Measurements from ENCODE around the gene PRAMEF8. TPM values are rescaled to one million over a fixed set of nuclear protein-coding genes. Genes with fewer than 3 reads are reported as not detected.
"Not testable (repeated sequence)": the region's sequence is repeated elsewhere in the genome, so short reads cannot be mapped to it uniquely, and the experiment has no call there.

The PRAMEF8 gene
- total RNA-seq, 2 donors from 2014 or later, result not detected

DNA sequence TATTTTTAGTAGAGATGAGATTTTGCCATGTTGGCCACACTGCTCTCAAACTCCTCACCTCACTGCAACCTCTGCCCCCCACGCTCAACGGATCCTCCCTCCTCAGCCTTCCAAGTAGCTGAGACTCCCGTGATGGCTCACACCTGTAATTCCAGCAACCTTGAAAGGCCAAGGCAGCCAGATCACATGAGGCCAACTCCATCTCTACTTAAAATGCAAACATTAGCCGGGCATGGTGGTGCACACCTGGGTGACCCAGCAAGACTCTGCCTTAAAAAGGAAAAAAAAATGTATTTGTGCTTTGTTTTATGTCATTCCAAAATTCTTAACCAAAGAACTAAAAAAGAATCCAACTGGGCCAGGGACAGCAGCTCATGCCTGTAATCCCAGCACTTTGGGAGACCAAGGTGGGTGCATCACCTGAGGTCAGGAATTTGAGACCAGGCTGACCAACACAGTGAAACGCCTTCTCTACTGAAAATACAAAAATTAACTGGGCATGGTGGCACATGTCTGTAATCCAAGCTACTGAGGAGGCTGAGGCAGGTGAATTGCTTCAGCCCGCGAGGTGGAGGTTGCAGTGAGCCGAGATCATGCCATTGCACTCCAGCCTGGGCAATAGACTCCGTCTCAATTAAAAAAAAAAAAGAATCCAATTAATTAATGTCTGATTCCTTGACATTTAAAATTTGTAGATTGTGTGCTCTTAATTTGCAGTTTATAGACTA, 41.2 kb downstream of the PRAMEF8 start:
- not testable (repeated sequence) for H3K4me1 Mint-ChIP-seq (ENCODE audit: low read depth in 2 of 2); H3K9me3 Mint-ChIP-seq; H3K36me3 Mint-ChIP-seq; ATAC-seq; H3K4me3 Mint-ChIP-seq; H3K27ac Mint-ChIP-seq; H3K27me3 Mint-ChIP-seq
- peak; percentile 31 for DNase-seq (ENCODE audit: low spot score)

DNA sequence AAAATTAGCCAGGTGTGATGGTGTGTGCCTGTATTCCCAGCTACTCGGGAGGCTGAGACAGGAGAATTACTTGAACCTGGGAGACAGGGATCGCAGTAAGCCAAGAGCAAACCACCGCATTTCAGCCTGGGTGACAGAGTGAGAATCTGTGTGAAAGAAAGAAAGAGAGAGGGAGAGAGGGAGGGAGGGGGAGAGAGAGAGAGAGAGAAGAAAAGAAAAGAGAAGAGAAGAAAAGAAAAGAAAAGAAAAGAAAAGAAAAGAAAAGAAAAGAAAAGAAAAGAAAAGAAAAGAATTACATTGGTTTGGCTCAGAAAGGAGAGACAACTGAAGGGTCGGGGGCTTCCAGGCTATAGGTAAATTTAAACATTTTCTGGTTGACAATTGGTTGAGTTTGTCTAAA, 45.3 kb downstream of the PRAMEF8 start:
- not testable (repeated sequence) for H3K27me3 Mint-ChIP-seq; H3K27ac Mint-ChIP-seq; ATAC-seq; H3K4me3 Mint-ChIP-seq; H3K9me3 Mint-ChIP-seq; H3K36me3 Mint-ChIP-seq; H3K4me1 Mint-ChIP-seq (ENCODE audit: low read depth in 2 of 2)
- DNase-seq (ENCODE audit: low spot score), result peak; percentile 6

DNA sequence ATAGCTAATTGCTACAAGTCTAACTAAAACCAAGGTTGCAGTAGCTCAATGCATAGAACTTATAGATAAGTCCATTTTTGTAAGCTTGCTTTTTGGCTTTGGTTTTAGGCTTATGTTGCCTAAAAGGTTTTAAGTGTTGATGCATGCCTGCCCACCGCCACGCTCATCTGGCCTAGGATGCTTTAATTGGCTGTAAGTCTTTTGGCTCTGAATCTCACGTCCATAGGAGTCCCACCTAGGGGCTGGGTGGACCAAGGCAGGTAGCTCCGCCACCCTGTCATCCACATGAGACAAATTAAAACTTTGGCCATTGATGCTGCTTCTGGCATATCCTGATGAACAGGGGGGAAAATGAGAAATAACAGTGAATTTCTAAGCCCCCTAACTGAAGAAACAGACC, 47.4 kb downstream of the PRAMEF8 start:
- H3K4me1 Mint-ChIP-seq (ENCODE audit: low read depth in 2 of 2); H3K27ac Mint-ChIP-seq; ATAC-seq; H3K9me3 Mint-ChIP-seq; H3K36me3 Mint-ChIP-seq; H3K4me3 Mint-ChIP-seq: not testable (repeated sequence)
- H3K27me3 Mint-ChIP-seq, result peaks cover 4 to 17% of the 10 kb centered on the region in 2 donors
- DNase-seq (ENCODE audit: low spot score), result peak; percentile 56

DNA sequence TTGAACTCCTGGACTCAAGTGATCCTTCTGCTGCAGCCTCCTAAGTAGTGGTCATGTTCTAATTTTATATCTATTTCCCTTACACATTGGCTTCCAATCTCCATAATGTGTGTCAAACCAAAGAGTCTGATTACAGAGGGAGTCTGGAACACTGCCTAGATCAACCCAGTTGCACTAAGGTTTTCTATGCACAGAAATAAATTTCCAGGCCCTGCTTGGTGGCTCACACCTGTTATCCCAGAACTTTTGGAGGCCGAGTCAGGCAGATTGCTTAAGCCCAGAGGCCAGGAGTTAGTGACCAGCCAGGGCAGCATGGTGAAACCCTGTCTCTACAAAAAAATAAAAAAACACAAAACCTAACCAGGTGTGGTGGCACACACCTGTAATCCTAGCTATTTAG, 50.9 kb downstream of the PRAMEF8 start:
- H3K27me3 Mint-ChIP-seq; H3K27ac Mint-ChIP-seq; H3K9me3 Mint-ChIP-seq; ATAC-seq; H3K36me3 Mint-ChIP-seq; H3K4me3 Mint-ChIP-seq; H3K4me1 Mint-ChIP-seq (ENCODE audit: low read depth in 2 of 2): not testable (repeated sequence)
- DNase-seq (ENCODE audit: low spot score), result peak; percentile 54

DNA sequence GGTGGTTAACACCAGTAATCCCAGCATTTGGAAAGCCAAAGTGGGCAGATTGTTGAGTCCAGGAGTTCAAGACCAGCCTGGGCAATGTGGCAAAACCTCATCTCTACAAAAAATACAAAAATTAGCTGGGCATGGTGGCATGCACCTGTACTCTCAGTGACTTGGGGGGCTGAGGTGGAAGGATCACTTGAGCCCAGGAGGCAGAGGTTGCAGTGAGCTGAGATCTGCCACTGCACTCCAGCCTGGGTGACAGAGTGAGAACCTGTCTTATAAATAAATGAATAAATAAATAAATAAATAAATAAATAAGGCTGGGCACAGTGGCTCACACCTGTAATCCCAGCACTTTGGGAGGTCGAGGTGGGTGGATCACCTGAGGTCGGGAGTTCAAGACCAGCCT, 52.9 kb downstream of the PRAMEF8 start:
- not testable (repeated sequence) for H3K27me3 Mint-ChIP-seq; H3K4me3 Mint-ChIP-seq; ATAC-seq; H3K4me1 Mint-ChIP-seq (ENCODE audit: low read depth in 2 of 2); H3K27ac Mint-ChIP-seq; H3K9me3 Mint-ChIP-seq; H3K36me3 Mint-ChIP-seq
- peak; percentile 8 for DNase-seq (ENCODE audit: low spot score)

Other genes with a start within 250 kb of the PRAMEF8 start
- not detected for gene PRAMEF27, start 228.6 kb downstream of the PRAMEF8 start, total RNA-seq
- not detected for gene HNRNPCL3, start 224.4 kb downstream of the PRAMEF8 start, total RNA-seq
- not detected for gene PRAMEF25, start 214.4 kb downstream of the PRAMEF8 start, total RNA-seq
- not detected for gene HNRNPCL2, start 168.3 kb downstream of the PRAMEF8 start, total RNA-seq
- not detected for gene PRAMEF26, start 129.1 kb downstream of the PRAMEF8 start, total RNA-seq
- gene HNRNPCL4, start 119.5 kb downstream of the PRAMEF8 start, total RNA-seq, result not detected
- not detected for gene PRAMEF9, start 113.3 kb downstream of the PRAMEF8 start, total RNA-seq
- not detected for gene PRAMEF13, start 83.7 kb downstream of the PRAMEF8 start, total RNA-seq
- gene PRAMEF18, start 59.0 kb downstream of the PRAMEF8 start, total RNA-seq, result not detected
- not detected for gene PRAMEF5, start 30.9 kb downstream of the PRAMEF8 start, total RNA-seq
- gene PRAMEF33, start 18.4 kb upstream of the PRAMEF8 start, total RNA-seq, result not detected
- not detected for gene PRAMEF15, start 30.4 kb upstream of the PRAMEF8 start, total RNA-seq
- not detected for gene PRAMEF14, start 62.0 kb upstream of the PRAMEF8 start, total RNA-seq
- not detected for gene PRAMEF19, start 86.8 kb upstream of the PRAMEF8 start, total RNA-seq
- not detected for gene PRAMEF17, start 104.5 kb upstream of the PRAMEF8 start, total RNA-seq
- gene PRAMEF20, start 125.3 kb upstream of the PRAMEF8 start, total RNA-seq, result not detected
- gene LRRC38, start 228.9 kb upstream of the PRAMEF8 start, total RNA-seq, result not detected

Measured in natural killer cell treated with Interleukin-12 subunit alpha and Interleukin-12 subunit beta and Interleukin-15 and Interleukin-18, amount 100 ng/mL, for 72 hours (primary cell).